DND-41 (cell line): ENCODE data around the gene KCNG3.

Source experiments
- ATAC-seq: fragments of 200-7000 bp; cut with Tn5 transposase; 3 replicates; pipeline ENCODE4 v1.9.1; 2021; ENCODE audit warnings: low read depth; ENCODE audit not compliant: insufficient read depth
- DNase-seq: peaks from one replicate; pipeline ENCODE4 v3.0.0-alpha.2; 2020
- H2AFZ ChIP-seq: 2 replicates; pipeline ENCODE4 v1.6.0; 2012; ENCODE audit warnings: low read depth, low read length
- H3K27ac ChIP-seq: 2 replicates; pipeline ENCODE4 v1.5.1; 2012; ENCODE audit warnings: low read length, inconsistent platforms
- H3K27me3 ChIP-seq: fragments of 200-600 bp; sonication (generic); 2 replicates; pipeline ENCODE4 v1.6.0; 2012; ENCODE audit warnings: low read length, mild to moderate bottlenecking, inconsistent platforms; ENCODE audit not compliant: insufficient read depth, poor library complexity
- H3K36me3 ChIP-seq: 2 replicates; pipeline ENCODE4 v1.5.1; 2012; ENCODE audit warnings: low read length, inconsistent platforms; ENCODE audit not compliant: insufficient read depth
- H3K4me1 ChIP-seq: 2 replicates; pipeline ENCODE4 v1.5.1; 2012; ENCODE audit warnings: mild to moderate bottlenecking, low read length; ENCODE audit not compliant: insufficient read depth
- H3K4me2 ChIP-seq: 2 replicates; pipeline ENCODE4 v1.6.0; 2012; ENCODE audit warnings: mild to moderate bottlenecking, moderate library complexity, low read length, inconsistent platforms; ENCODE audit not compliant: insufficient read depth
- H3K4me3 ChIP-seq, 2 experiments: fragments of 200-600 bp in 1 of 2; shearing (Covaris generic) in 1 of 2; 2 replicates each; pipeline ENCODE4 v1.5.1; 2012 to 2016; ENCODE audit warnings: inconsistent platforms in 2 of 2, low read length in 2 of 2, mild to moderate bottlenecking in 2 of 2, low read depth in 1 of 2, moderate library complexity in 1 of 2
- H3K79me2 ChIP-seq: 2 replicates; pipeline ENCODE4 v1.6.0; 2012; ENCODE audit warnings: low read length, inconsistent platforms; ENCODE audit not compliant: insufficient read depth
- H3K9ac ChIP-seq: 2 replicates; pipeline ENCODE4 v1.6.0; 2012; ENCODE audit warnings: low read depth, mild to moderate bottlenecking, inconsistent platforms, low read length, moderate library complexity
- H3K9me3 ChIP-seq: 2 replicates; pipeline ENCODE4 v1.5.1; 2012; ENCODE audit warnings: low read length, moderate library complexity, mild to moderate bottlenecking, inconsistent platforms; ENCODE audit not compliant: insufficient read depth, severe bottlenecking
- H4K20me1 ChIP-seq: 2 replicates; pipeline ENCODE4 v1.6.0; 2012; ENCODE audit warnings: low read length; ENCODE audit not compliant: insufficient read depth
- EZH2 ChIP-seq: IDR thresholded peaks from 3 replicates; pipeline ENCODE4 v1.6.1; 2012; ENCODE audit warnings: borderline replicate concordance, low read depth, mild to moderate bottlenecking, moderate library complexity, low read length, inconsistent platforms; ENCODE audit not compliant: severe bottlenecking
- TF ChIP-seq, protein P1 (sequence below): IDR thresholded peaks from 2 replicates; pipeline ENCODE4 v1.5.1; 2012; ENCODE audit warnings: borderline replicate concordance, low read length, moderate library complexity, mild to moderate bottlenecking; ENCODE audit not compliant: poor library complexity, severe bottlenecking; ENCODE audit errors: extremely low read depth

The KCNG3 gene

GRCh38 chr2:42532397-42532796, 38.6 kb upstream of the KCNG3 start:
- Histone ChIP-seq H3K36me3 (no peaks in the 10 kb centered on the region), H2AFZ (no peak overlapping the region), H3K4me3 (no peak overlapping the region), H3K27me3 (no peaks in the 10 kb centered on the region), H3K9ac (no peak overlapping the region), H3K4me2 (no peak overlapping the region), H3K79me2 (no peaks in the 10 kb centered on the region), H3K27ac (no peak overlapping the region), H3K9me3 (no peaks in the 10 kb centered on the region), H4K20me1 (no peaks in the 10 kb centered on the region), H3K4me1 (no peaks in the 10 kb centered on the region)
- TF ChIP-seq, protein P1, sequence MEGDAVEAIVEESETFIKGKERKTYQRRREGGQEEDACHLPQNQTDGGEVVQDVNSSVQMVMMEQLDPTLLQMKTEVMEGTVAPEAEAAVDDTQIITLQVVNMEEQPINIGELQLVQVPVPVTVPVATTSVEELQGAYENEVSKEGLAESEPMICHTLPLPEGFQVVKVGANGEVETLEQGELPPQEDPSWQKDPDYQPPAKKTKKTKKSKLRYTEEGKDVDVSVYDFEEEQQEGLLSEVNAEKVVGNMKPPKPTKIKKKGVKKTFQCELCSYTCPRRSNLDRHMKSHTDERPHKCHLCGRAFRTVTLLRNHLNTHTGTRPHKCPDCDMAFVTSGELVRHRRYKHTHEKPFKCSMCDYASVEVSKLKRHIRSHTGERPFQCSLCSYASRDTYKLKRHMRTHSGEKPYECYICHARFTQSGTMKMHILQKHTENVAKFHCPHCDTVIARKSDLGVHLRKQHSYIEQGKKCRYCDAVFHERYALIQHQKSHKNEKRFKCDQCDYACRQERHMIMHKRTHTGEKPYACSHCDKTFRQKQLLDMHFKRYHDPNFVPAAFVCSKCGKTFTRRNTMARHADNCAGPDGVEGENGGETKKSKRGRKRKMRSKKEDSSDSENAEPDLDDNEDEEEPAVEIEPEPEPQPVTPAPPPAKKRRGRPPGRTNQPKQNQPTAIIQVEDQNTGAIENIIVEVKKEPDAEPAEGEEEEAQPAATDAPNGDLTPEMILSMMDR, result no peak
- TF ChIP-seq EZH2, result no peak
- ATAC-seq, result no peak
- DNase-seq, result no peak

GRCh38 chr2:42523341-42523740, 29.6 kb upstream of the KCNG3 start:
- no peak overlapping the region for H3K4me2 ChIP-seq
- ATAC-seq, result no peak
- no peaks in the 10 kb centered on the region for H3K36me3 ChIP-seq
- no peaks in the 10 kb centered on the region for H3K27me3 ChIP-seq
- H4K20me1 ChIP-seq, result no peaks in the 10 kb centered on the region
- H3K27ac ChIP-seq, result no peak overlapping the region
- DNase-seq, result no peak
- no peak overlapping the region for H3K4me3 ChIP-seq
- no peak overlapping the region for H2AFZ ChIP-seq
- no peaks in the 10 kb centered on the region for H3K9me3 ChIP-seq
- TF ChIP-seq, protein P1, result no peak
- TF ChIP-seq EZH2, result no peak
- H3K9ac ChIP-seq, result no peak overlapping the region
- H3K79me2 ChIP-seq, result no peaks in the 10 kb centered on the region
- no peaks in the 10 kb centered on the region for H3K4me1 ChIP-seq

- Histone ChIP-seq H2AFZ (no peak overlapping the region; the same call in 1 of the 2 replicates), H3K36me3 (no peaks in the 10 kb centered on the region), H3K9me3 (no peaks in the 10 kb centered on the region), H3K4me3 (no peak overlapping the region), H3K79me2 (no peaks in the 10 kb centered on the region), H3K9ac (no peak overlapping the region), H3K4me1 (no peaks in the 10 kb centered on the region), H3K4me2 (no peak overlapping the region), H3K27me3 (no peaks in the 10 kb centered on the region), H3K27ac (no peak overlapping the region), H4K20me1 (no peaks in the 10 kb centered on the region)
- no peak for TF ChIP-seq EZH2
- TF ChIP-seq, protein P1, result no peak
- ATAC-seq (no peak), DNase-seq (no peak)
Measured at GRCh38 chr2:42522035-42522434, 28.3 kb upstream of the KCNG3 start.

DNA sequence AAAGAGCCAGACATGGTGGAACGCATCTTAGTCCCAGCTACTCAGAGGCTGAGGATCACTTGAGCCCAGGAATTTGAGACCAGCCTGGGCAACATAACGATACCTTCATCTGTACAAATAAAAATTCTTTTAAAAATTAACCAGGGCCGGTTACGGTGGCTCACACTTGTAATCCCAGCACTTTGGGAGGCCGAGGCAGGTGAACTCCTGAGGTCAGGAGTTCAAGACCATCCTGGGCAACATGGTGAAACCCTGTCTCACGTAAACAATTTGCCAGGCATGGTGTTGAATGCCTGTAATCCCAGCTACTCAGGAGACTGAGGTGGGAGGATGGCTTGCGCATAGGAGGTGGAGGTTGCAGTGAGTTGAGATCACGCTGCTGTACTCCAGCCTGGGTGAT, 25.8 kb upstream of the KCNG3 start:
- Histone ChIP-seq H4K20me1 (no peaks in the 10 kb centered on the region), H3K4me1 (no peaks in the 10 kb centered on the region), H3K36me3 (no peaks in the 10 kb centered on the region), H3K9me3 (no peaks in the 10 kb centered on the region), H3K4me2 (no peak overlapping the region), H2AFZ (no peak overlapping the region), H3K79me2 (no peaks in the 10 kb centered on the region), H3K4me3 (no peak overlapping the region), H3K27me3 (no peaks in the 10 kb centered on the region), H3K9ac (no peak overlapping the region), H3K27ac (no peak overlapping the region)
- ATAC-seq (no peak), DNase-seq (no peak)
- TF ChIP-seq, protein P1, result no peak
- TF ChIP-seq EZH2, result no peak
